Dedifferentiated amniotic fluid mesenchymal stem cell (primary cell): ENCODE measurements around the gene KRTAP5-5.
"Not testable (repeated sequence)": the region's sequence is repeated elsewhere in the genome, so short reads cannot be mapped to it uniquely, and the experiment has no call there.

ENCODE experiments used
- DNase-seq: peaks from one replicate; pipeline ENCODE4 v3.0.0-alpha.2; 2016; ENCODE audit errors: extremely low spot score

KRTAP5-5 gene

DNA sequence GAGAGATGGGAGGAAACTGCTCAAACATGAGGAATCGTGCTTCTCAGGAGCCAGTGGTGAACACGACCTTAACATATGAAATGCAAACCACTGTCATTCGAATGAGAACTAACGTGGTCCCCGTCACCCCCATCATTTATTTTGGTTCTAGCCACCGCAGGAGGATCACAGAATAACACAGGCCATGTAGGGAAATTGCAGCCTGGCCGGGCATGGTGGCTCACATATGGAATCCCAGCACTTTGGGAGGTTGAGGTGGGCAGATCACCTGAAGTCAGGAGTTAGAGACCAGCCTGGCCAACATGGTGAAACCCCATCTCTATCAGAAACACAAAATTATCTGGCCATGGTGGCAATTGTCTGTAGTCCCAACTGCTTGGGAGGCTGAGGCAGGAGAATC, 27.1 kb downstream of the KRTAP5-5 start:
- DNase-seq: no peak

GRCh38 chr11:1659506-1659905, 29.9 kb downstream of the KRTAP5-5 start:
- DNase-seq: no peak

DNA sequence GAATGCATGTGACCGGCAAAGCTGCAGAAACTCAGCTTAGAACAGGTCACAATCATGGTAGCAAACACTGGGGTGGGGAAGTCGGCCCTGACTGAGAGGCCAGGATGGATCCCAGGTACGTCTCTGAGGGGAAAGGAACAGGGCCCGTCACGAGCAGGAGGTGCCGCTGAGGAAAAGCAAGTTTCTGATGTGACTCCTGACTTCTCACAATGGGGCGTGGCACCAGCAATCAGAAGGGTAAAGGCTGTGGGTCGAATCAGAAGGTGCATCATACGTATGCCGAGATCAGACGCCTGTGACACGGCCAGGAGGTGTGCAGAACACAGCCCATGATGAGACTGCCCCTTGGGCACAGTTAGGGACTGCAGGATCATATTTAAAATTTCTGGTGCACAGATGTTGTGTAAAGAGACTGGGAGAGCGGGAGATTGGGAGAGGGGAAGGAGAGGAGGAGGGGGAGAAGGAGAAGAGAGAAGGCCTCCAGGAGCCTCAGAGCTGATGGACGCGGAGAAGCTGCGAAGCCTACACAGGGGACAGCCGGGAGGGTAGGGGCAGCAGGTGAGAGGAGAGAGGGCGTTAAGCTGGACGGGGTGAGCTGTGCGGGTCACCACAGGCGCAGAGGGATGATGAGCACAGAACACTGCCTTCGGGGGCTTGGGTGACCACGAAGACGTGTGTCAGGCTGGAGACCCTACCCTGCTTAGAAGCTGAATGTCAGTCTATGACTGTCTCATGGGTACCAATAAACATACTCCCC, 30.7 kb downstream of the KRTAP5-5 start:
- no peak for DNase-seq

DNA sequence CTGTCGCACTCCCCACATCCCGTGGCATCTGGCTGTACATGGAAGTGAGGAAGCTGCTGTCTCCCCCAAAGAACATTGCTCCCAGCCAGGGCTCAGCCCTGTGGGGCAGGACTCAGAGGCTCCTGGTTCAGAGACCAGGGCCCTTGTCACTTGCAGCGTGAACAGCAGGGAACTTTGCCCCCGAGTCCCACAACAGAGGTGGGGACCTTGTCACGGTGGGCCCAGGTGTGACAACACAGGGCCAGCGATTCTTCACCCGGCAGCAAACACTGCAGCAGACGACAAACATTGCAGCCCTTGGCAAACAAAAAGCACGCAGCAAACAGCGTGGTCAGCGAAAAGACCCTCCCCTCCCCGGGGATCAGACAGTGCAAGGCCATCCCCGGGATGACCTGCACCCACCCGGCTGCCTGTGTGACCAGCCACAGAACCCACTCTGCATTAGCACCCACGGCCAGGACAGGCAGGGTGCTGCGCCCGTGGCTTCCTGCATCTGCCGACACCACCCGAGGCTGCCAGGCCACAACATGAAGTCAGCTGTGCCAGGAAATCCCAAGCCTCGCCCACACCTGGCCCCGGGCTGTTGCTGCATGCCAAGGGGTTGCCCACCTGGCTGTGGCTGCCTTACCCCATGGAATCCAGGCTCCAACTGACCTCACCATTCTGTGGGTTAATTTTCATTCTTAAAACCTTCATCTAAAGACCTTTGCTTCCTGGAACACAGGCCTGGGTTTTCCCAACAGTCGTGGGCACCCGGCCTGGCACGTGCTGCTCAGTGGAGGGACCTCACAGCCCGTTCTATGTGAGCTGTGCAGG, 32.1 kb downstream of the KRTAP5-5 start:
- DNase-seq: not testable (repeated sequence)

GRCh38 chr11:1662699-1663283, 33.2 kb downstream of the KRTAP5-5 start:
- not testable (repeated sequence) for DNase-seq

DNA sequence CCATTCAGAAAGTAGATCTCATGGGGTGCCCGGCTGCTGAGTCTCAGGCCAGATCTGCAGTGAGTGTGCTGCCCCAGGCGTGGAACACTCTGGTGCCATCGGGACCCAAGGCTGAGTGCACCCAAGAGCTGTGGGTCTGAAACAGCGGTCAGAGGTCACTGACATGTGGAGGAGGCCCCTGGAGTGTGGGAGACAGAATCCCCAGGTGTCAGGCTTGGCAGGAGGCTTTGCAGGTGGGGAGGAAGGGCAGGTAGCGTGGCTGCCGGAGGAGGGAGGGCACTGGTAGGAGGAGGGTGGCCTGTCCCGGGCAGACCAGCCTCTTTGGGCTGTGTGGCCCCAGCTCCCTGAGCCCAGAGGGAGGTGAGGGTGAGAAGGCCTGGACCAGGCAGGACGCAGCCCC, 35.7 kb downstream of the KRTAP5-5 start:
- DNase-seq: no peak

DNA sequence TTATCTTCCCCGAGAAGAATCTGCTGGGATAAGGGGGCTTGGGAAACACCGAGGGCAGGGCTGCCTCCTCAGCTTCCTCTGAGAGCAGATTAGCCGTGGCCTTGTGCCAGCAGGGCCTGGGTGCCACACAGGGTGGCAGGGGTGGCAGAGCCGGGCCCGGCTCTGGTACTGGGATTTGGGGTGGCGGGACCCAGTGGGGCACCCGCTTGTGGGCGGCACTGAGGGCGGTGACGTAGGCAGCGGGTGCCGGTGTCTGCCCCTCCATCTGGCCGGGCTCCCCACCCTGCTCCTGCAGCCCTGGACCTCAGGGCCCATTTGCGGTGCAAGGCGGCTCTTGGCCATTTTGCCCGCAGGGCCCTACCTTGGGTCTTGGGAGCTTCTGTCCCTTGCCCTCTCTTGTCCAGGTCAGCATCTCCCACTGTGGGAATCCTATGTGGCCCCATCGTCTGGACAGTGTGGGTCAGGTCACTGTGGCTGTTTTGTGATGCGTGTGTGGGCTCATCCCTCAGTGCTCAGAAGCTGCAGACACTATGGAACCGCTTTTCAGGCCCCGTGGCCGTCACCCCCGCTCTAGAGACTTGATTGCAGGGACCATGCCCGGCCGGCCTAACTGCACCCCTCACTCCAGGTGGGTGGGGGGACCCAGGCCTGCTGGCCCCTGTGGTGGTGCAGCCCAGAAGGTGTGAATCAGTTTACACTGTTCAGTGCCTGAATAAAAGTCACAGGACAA, 37.7 kb downstream of the KRTAP5-5 start:
- no peak for DNase-seq

GRCh38 chr11:1667906-1668305, 38.3 kb downstream of the KRTAP5-5 start:
- no peak for DNase-seq

DNA sequence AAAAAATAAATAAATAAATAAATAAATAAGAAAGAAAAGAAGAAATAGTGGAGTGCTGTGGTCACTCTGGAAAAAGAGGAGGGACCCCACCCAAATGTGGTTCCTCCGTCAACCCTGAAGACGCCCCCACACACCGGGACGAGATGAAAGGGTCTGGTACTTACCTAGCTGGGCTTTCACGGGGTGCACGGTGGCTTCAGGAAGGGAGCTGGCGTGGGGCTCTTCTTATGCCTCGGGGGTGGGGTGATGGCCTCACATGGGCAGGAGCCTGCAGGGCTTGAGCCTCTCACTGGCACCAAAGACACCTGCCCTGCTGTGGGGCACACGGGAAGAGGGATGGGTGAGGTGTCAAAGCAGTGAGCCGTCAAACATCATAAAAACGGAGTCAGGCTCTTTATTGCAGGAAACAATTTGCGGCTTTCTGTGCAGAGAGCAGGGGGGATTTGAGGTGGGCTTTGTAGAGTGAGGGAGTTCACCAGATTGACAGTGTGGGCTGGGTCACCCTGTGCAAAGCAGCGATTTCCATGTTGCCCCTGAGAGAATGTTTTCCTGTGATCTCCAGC, 39.4 kb downstream of the KRTAP5-5 start:
- no peak for DNase-seq

GRCh38 chr11:1669546-1670218, 40.1 kb downstream of the KRTAP5-5 start:
- no peak for DNase-seq

DNA sequence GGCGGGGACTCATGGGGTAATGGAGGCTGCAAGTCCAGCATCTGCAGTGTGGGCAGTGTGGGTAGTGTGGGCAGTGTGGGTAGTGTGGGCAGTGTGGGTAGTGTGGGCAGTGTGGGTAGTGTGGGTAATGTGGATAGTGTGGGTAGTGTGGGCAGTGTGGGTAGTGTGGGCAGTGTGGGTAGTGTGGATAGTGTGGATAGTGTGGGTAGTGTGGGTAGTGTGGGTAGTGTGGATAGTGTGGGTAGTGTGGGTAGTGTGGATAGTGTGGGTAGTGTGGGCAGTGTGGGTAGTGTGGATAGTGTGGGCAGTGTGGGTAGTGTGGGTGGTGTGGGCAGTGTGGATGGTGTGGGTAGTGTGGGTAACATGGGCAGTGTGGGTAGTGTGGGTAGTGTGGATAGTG, 40.9 kb downstream of the KRTAP5-5 start:
- DNase-seq: not testable (repeated sequence)

GRCh38 chr11:1670905-1671371, 41.4 kb downstream of the KRTAP5-5 start:
- DNase-seq: no peak

GRCh38 chr11:1671658-1672057, 42.1 kb downstream of the KRTAP5-5 start:
- DNase-seq: no peak

GRCh38 chr11:1672613-1673350, 43.2 kb downstream of the KRTAP5-5 start:
- DNase-seq: no peak

- DNase-seq: no peak
Measured at GRCh38 chr11:1673446-1674172, 44.0 kb downstream of the KRTAP5-5 start.

- no peak for DNase-seq
Measured at GRCh38 chr11:1674173-1675131, 44.9 kb downstream of the KRTAP5-5 start.

DNA sequence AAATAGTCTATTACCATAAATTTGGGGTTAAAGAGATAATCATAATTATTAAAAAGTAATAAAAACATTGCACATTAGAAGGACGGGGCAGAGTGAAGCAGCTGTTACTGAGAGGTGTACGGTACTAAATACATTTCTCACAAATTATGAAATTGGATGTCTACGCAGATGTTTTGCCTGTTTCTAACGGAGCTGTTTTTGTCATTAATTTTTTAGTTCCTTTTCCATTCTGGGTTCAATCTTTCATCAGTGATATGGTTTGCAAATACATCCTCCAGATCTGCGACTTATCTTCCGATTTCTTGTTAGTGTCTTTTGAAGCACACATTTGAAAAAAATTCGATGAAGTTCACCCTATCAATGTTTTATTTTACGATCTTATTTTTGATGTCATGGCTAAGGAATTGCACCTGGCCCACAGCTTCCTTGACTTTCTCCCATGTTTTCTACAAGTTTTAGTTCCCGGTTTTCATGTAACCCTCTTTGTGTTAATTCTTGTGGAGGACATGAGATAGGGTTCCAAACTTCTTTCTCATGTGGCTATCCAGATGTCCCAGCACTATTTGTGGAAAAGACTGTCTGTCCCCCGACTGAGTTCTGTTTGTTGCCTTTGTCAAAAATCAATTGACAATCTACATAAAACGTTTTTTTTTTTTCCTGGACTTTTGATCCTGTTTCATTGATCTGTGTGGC, 46.1 kb downstream of the KRTAP5-5 start:
- DNase-seq: no peak

DNA sequence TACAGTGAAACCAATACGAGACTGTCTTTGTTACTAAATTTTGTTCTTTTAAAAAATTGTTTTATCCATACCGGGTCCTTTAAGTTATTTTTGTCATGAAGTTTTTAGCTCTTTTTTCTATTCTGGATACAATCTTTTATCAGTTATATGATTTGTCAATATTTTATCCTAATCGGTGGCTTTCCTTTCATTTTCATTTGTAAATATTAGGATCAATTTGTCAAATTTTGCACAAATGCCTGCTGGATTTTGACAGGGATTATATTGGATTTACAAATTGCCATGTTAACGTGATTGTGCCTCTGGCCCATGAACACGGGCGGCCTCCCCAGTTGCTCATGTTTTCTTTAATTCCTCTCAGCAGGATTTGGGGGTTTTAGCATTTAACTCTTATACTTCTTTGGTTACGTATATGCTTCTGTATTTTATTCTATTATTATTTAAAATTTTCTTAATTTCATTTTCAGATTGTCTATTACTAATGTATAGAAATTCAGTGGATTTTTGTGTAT, 46.7 kb downstream of the KRTAP5-5 start:
- no peak for DNase-seq
